ENCODE measurements around the gene CYP3A7. TPM values are rescaled to one million over a fixed set of nuclear protein-coding genes. Genes with fewer than 3 reads are reported as not detected.
A peak's percentile ranks its signal among the peaks of the same experiment; 100 is the strongest.

Gene CYP3A7
- total and polyA plus RNA-seq, 2 of the 13 experiments (the other 11 are each of a cell fraction or from before 2014, with no cell fraction given), result 5.8 to 6.4 TPM

- TF ChIP-seq, protein P1, sequence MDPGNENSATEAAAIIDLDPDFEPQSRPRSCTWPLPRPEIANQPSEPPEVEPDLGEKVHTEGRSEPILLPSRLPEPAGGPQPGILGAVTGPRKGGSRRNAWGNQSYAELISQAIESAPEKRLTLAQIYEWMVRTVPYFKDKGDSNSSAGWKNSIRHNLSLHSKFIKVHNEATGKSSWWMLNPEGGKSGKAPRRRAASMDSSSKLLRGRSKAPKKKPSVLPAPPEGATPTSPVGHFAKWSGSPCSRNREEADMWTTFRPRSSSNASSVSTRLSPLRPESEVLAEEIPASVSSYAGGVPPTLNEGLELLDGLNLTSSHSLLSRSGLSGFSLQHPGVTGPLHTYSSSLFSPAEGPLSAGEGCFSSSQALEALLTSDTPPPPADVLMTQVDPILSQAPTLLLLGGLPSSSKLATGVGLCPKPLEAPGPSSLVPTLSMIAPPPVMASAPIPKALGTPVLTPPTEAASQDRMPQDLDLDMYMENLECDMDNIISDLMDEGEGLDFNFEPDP (CRISPR knock-in tag; conservative IDR thresholded peaks at IDR 0.05), result no peak
- no peak for TF ChIP-seq ZC3H13 (CRISPR knock-in tag; IDR thresholded peaks at IDR 0.05)
- TF ChIP-seq SPEN (CRISPR knock-in tag; IDR thresholded peaks at IDR 0.05; ENCODE audit: low read depth), result 0 out of 2 replicates have a peak, but pooled peaks have one; percentile 20
- TF ChIP-seq ZNF160 (CRISPR knock-in tag; IDR thresholded peaks at IDR 0.05), result no peak
- no peak for TF ChIP-seq ZNF747 (CRISPR knock-in tag; IDR thresholded peaks at IDR 0.05; ENCODE audit: borderline replicate concordance)
- TF ChIP-seq ZBTB43 (CRISPR knock-in tag; conservative IDR thresholded peaks at IDR 0.05), result 0 out of 2 replicates have a peak, but pooled peaks have one; percentile 44
- TF ChIP-seq ZBTB39 (CRISPR knock-in tag; IDR thresholded peaks at IDR 0.05), result 0 out of 2 replicates have a peak, but pooled peaks have one; percentile 49
- no peak for TF ChIP-seq KLF13 (CRISPR knock-in tag; IDR thresholded peaks at IDR 0.05)
- TF ChIP-seq JUND (CRISPR knock-in tag; IDR thresholded peaks at IDR 0.05), result no peak
- TF ChIP-seq ZNF83 (CRISPR knock-in tag; IDR thresholded peaks at IDR 0.05; ENCODE audit: borderline replicate concordance), result no peak
- TF ChIP-seq NFIB (CRISPR knock-in tag; IDR thresholded peaks at IDR 0.05; ENCODE audit: borderline replicate concordance), result no peak
- TF ChIP-seq ZNF354B (CRISPR knock-in tag; IDR thresholded peaks at IDR 0.05), result no peak
- TF ChIP-seq HMG20B (CRISPR knock-in tag; conservative IDR thresholded peaks at IDR 0.05), result no peak
- TF ChIP-seq ZNF468 (CRISPR knock-in tag; IDR thresholded peaks at IDR 0.05), result no peak
- TF ChIP-seq, protein P2, sequence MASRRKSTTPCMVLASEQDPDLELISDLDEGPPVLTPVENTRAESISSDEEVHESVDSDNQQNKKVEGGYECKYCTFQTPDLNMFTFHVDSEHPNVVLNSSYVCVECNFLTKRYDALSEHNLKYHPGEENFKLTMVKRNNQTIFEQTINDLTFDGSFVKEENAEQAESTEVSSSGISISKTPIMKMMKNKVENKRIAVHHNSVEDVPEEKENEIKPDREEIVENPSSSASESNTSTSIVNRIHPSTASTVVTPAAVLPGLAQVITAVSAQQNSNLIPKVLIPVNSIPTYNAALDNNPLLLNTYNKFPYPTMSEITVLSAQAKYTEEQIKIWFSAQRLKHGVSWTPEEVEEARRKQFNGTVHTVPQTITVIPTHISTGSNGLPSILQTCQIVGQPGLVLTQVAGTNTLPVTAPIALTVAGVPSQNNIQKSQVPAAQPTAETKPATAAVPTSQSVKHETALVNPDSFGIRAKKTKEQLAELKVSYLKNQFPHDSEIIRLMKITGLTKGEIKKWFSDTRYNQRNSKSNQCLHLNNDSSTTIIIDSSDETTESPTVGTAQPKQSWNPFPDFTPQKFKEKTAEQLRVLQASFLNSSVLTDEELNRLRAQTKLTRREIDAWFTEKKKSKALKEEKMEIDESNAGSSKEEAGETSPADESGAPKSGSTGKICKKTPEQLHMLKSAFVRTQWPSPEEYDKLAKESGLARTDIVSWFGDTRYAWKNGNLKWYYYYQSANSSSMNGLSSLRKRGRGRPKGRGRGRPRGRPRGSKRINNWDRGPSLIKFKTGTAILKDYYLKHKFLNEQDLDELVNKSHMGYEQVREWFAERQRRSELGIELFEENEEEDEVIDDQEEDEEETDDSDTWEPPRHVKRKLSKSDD (CRISPR knock-in tag; IDR thresholded peaks at IDR 0.05; ENCODE audit: low read depth), result no peak
- TF ChIP-seq ETV5 (CRISPR knock-in tag; IDR thresholded peaks at IDR 0.05; ENCODE audit: borderline replicate concordance), result no peak
- 0 out of 2 replicates have a peak, but pooled peaks have one; percentile 57 for TF ChIP-seq KLF12 (CRISPR knock-in tag; IDR thresholded peaks at IDR 0.05; ENCODE audit: borderline replicate concordance)
- TF ChIP-seq, protein P3, sequence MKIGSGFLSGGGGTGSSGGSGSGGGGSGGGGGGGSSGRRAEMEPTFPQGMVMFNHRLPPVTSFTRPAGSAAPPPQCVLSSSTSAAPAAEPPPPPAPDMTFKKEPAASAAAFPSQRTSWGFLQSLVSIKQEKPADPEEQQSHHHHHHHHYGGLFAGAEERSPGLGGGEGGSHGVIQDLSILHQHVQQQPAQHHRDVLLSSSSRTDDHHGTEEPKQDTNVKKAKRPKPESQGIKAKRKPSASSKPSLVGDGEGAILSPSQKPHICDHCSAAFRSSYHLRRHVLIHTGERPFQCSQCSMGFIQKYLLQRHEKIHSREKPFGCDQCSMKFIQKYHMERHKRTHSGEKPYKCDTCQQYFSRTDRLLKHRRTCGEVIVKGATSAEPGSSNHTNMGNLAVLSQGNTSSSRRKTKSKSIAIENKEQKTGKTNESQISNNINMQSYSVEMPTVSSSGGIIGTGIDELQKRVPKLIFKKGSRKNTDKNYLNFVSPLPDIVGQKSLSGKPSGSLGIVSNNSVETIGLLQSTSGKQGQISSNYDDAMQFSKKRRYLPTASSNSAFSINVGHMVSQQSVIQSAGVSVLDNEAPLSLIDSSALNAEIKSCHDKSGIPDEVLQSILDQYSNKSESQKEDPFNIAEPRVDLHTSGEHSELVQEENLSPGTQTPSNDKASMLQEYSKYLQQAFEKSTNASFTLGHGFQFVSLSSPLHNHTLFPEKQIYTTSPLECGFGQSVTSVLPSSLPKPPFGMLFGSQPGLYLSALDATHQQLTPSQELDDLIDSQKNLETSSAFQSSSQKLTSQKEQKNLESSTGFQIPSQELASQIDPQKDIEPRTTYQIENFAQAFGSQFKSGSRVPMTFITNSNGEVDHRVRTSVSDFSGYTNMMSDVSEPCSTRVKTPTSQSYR (CRISPR knock-in tag; IDR thresholded peaks at IDR 0.05; ENCODE audit: borderline replicate concordance), result peak; percentile 45; the same call in 1 of the 2 replicates
Measured at GRCh38 chr7:99694201-99694911, 40.6 kb downstream of the CYP3A7 start (continued).
